Mesothelial cell of epicardium (in vitro differentiated cells): ENCODE measurements around the gene ACER3. TPM values are rescaled to one million over a fixed set of nuclear protein-coding genes. Genes with fewer than 3 reads are reported as not detected.

ENCODE experiments used
- DNase-seq, 2 experiments: peaks; one replicate each; pipeline ENCODE4 v3.0.0; 2021; ENCODE audit warnings: low spot score in 2 of 2; ENCODE audit not compliant: unreplicated experiment in 2 of 2
- H3K27ac Mint-ChIP-seq: 2 replicates; pipeline ENCODE4 v1.8.0; 2021; ENCODE audit warnings: mixed read lengths
- H3K27me3 Mint-ChIP-seq: 2 replicates; pipeline ENCODE4 v1.8.0; 2021; ENCODE audit warnings: low read depth, mixed read lengths
- H3K36me3 Mint-ChIP-seq: 2 replicates; pipeline ENCODE4 v1.8.0; 2021; ENCODE audit warnings: mixed read lengths
- H3K4me1 Mint-ChIP-seq: 2 replicates; pipeline ENCODE4 v1.8.0; 2021; ENCODE audit warnings: mixed read lengths
- H3K4me3 Mint-ChIP-seq: 2 replicates; pipeline ENCODE4 v1.8.0; 2021; ENCODE audit warnings: mild to moderate bottlenecking, moderate library complexity, mixed read lengths
- H3K9me3 Mint-ChIP-seq: 2 replicates; pipeline ENCODE4 v1.8.0; 2021; ENCODE audit warnings: mixed read lengths
- CTCF ChIP-seq: fragments of 200-600 bp; sonication (generic); IDR thresholded peaks from one replicate; pipeline ENCODE4 v1.5.0; 2021; ENCODE audit warnings: antibody characterized with exemption; ENCODE audit not compliant: unreplicated experiment
- total RNA-seq: library from RNA; stranded (reverse); gene quantifications from 3 replicates; pipeline ENCODE4 v1.2.1, GENCODE V29; 2021

ACER3 gene
- total RNA-seq, 1 donor from 2014 or later = 17.5 TPM

- no peak overlapping the region for H3K27ac Mint-ChIP-seq
- no peaks in the 10 kb centered on the region for H3K27me3 Mint-ChIP-seq
- H3K4me3 Mint-ChIP-seq = no peak overlapping the region
- H3K36me3 Mint-ChIP-seq = no peaks in the 10 kb centered on the region
- H3K9me3 Mint-ChIP-seq = no peaks in the 10 kb centered on the region
- H3K4me1 Mint-ChIP-seq = no peaks in the 10 kb centered on the region
- no peak for TF ChIP-seq CTCF
- no peak for DNase-seq
These were observed 29.9 kb upstream of the ACER3 start for GRCh38 chr11:76830639-76831327.

GRCh38 chr11:76831686-76832310 lies 28.9 kb upstream of the ACER3 start:
- no peaks in the 10 kb centered on the region for H3K36me3 Mint-ChIP-seq
- H3K27me3 Mint-ChIP-seq = no peaks in the 10 kb centered on the region
- no peak overlapping the region for H3K27ac Mint-ChIP-seq

GRCh38 chr11:76832361-76832760 lies 28.4 kb upstream of the ACER3 start:
- Mint-ChIP-seq H3K36me3 (no peaks in the 10 kb centered on the region), H3K4me1 (no peaks in the 10 kb centered on the region), H3K9me3 (no peaks in the 10 kb centered on the region), H3K27ac (no peak overlapping the region), H3K27me3 (no peaks in the 10 kb centered on the region), H3K4me3 (no peak overlapping the region)
- no peak for TF ChIP-seq CTCF
- DNase-seq = no peak

More at GRCh38 chr11:76831686-76832310, 28.9 kb upstream of the ACER3 start:
- DNase-seq = no peak
- Mint-ChIP-seq H3K9me3 (no peaks in the 10 kb centered on the region), H3K4me1 (no peaks in the 10 kb centered on the region), H3K4me3 (no peak overlapping the region)
- TF ChIP-seq CTCF = no peak

GRCh38 chr11:76834151-76834550 lies 26.6 kb upstream of the ACER3 start:
- peaks cover 2% of the 10 kb centered on the region for H3K4me1 Mint-ChIP-seq
- H3K4me3 Mint-ChIP-seq = no peak overlapping the region
- H3K36me3 Mint-ChIP-seq = no peaks in the 10 kb centered on the region
- TF ChIP-seq CTCF = no peak
- H3K9me3 Mint-ChIP-seq = no peaks in the 10 kb centered on the region
- DNase-seq = no peak
- no peak overlapping the region for H3K27ac Mint-ChIP-seq
- no peaks in the 10 kb centered on the region for H3K27me3 Mint-ChIP-seq

GRCh38 chr11:76835036-76835435 lies 25.7 kb upstream of the ACER3 start:
- no peaks in the 10 kb centered on the region for H3K9me3 Mint-ChIP-seq
- no peak for TF ChIP-seq CTCF
- no peaks in the 10 kb centered on the region for H3K27me3 Mint-ChIP-seq
- no peaks in the 10 kb centered on the region for H3K36me3 Mint-ChIP-seq
- no peak for DNase-seq
- peaks cover 2% of the 10 kb centered on the region for H3K4me1 Mint-ChIP-seq
- H3K27ac Mint-ChIP-seq = no peak overlapping the region
- no peak overlapping the region for H3K4me3 Mint-ChIP-seq
